HL-60/S4 treated with retinoic acid at 250 ng/mL for 4 days and 3 days (cell line): ENCODE measurements around the gene PIK3AP1.
"Not testable (repeated sequence)": the region's sequence is repeated elsewhere in the genome, so short reads cannot be mapped to it uniquely, and the experiment has no call there.

ENCODE experiments used
- in situ Hi-C: fragments of 300-500 bp; cut with MboI; formaldehyde crosslinking; loops from 2 replicates; pipeline ENCODE4 v1.7.0; 2022; ENCODE audit warnings: low sequenced_read_pairs

The PIK3AP1 gene

DNA sequence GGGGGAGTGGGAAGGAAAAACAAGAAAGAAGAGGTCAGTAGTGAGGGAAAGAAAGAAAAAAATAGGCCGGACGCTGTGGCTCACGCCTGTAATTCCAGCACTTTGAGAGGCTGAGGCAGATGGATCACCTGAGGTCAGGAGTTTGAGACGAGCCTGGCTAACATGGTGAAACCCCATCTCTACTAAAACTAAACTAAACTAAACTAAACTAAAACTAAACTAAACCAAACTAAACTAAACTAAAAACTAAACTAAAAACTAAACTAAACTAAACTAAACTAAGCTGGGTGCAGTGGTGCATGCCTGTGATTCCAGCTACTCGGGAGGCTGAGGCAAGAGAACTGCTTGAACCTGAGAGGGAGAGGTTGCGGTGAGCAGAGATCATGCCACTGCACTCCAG is 22.0 kb downstream of the PIK3AP1 start:
- in situ Hi-C loops, result not testable (repeated sequence)

- in situ Hi-C loops, result no loop called here
Measured at GRCh38 chr10:96697438-96697837, 22.9 kb downstream of the PIK3AP1 start.

DNA sequence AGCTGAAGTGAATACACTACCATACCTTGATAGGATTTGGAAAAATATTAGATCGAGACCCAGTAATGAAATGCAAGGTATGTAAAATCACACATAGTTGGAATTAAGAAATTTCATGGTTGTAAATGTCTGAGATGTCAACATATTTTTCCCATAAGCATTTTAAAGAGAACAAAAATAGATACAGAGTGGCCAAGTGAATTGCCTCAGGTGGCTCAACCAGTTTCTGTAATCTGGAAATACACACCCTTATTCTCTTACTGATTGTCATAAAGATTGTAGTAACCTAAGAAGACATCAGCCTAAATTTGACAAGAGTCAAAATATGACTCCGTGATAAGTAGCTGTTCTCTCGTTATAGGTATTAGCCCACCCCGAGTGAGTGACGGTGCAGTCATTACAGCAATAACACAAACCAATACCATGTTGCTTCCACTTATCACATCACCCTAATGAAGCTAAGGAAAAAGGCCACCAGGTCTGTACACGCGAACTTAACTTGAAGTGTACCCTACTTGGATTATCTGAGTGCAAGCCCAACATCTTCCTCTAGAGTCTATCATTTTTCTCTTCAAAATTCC is 23.4 kb downstream of the PIK3AP1 start:
- in situ Hi-C loops, result no loop called here

DNA sequence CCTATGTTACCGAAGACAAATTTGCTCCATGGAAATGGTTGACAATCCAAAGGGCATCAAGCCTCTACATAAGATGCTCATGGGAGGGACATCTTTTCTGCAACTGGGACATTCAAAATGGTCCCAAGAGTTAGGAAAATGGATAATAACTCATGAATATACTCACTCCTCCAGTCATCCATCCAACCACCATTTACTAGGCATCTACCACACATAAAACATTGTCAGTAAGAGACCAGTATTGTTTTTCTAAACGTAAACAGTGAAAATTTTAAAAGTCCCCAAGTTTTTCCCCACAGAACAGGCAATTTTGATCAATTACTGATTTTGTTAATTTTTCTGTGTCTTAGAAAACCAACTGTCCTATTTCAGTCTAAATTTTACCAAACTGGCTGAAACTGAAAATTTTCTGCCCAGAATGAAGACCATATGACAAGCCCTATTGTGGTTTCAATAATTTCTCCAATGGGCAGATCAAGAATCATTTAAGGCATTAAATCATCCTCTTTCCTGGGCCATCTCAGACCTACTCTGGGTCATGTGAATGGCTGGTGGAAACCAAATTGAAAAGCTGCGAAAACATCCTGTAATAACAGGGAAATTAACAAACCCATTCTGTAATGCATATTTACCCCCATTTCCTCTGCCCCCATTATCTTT is 24.2 kb downstream of the PIK3AP1 start:
- in situ Hi-C loops, result no loop called here

DNA sequence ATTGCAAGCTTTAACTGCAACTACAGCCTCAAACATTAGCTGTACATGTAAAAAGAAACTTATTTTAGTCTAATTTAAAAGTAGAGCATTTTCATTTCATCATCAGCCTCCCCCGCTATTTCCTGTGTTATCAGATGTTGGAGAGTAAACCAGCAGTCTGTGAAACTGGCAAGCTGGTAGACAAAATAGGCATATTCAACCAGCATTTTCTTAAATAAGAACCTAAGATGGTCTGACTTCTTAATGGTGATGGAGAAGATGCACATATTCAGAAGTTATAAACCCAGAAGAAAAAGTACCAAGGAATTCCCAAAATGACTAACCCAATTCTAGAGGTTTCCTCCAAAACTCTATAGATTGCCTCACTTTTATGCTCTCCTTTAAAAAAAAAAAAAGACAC is 24.9 kb downstream of the PIK3AP1 start:
- in situ Hi-C loops, result no loop called here

DNA sequence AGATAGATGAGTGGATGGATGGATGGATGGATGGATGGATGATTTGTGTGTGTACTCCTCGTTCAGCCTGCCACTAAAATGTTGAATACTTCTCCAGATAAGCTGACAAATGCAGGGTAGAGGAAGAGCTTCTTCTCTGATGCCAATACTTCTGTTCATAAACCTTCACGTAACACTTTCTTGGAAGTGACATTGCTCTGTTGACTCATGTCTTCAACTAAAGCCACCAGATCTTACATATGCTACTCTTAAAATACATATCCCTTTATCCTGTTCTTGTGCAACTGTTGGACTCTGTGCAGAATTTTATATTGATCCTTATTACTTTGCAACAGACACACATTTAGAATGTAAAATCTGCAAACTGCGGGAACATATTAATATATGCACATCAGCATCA is 26.9 kb downstream of the PIK3AP1 start:
- in situ Hi-C loops, result no loop called here

- in situ Hi-C loops, result no loop called here
Measured at GRCh38 chr10:96692427-96692826, 27.9 kb downstream of the PIK3AP1 start.

GRCh38 chr10:96691761-96692160 is 28.6 kb downstream of the PIK3AP1 start:
- in situ Hi-C loops, result no loop called here

DNA sequence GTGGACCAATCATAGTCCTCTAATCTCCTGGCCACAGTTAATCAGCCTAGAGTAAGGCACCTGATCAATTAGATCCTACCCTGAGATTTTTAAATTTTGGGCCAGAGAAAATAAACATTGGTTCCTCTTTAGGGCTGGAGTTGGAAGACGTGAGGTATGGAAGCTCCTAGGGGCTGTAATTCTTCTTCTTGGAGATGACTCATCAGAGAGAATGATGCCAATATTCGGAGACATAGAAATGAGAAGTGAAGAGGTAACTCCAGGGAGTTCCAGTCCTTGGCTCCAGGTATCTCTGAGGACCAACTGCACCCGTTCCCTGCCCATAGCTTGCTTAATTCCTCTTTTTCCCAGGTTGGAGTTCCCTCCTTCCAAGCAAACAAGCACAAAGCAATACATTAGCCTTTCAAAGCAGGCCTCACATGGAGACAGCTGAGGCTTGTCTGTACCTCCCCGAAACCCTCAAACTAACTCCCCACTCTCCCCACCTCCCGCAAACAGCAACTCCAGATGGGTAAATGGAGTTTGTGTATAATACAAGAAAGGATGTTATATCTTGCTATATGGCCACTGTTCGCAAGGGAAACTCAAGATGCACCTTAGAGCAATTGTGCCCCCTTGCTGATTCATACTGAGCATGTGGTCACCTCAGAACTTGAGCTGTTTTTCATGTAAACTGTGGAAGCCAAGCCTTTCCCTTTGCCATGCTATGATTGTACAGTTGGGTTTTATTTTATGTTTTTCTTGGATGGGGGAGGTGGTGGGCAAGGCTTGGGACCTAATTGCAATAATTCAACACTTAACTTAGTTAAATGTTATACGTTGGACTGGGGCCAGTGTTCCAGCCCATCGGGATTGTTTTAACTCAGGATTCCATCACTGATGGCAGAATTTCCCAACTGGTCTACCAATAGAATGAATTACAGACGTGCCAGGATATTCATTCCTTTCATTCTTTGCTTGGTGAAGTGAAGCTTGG is 29.3 kb downstream of the PIK3AP1 start:
- in situ Hi-C loops, result no loop called here

- in situ Hi-C loops, result no loop called here
Measured at GRCh38 chr10:96688789-96689188, 31.5 kb downstream of the PIK3AP1 start.

DNA sequence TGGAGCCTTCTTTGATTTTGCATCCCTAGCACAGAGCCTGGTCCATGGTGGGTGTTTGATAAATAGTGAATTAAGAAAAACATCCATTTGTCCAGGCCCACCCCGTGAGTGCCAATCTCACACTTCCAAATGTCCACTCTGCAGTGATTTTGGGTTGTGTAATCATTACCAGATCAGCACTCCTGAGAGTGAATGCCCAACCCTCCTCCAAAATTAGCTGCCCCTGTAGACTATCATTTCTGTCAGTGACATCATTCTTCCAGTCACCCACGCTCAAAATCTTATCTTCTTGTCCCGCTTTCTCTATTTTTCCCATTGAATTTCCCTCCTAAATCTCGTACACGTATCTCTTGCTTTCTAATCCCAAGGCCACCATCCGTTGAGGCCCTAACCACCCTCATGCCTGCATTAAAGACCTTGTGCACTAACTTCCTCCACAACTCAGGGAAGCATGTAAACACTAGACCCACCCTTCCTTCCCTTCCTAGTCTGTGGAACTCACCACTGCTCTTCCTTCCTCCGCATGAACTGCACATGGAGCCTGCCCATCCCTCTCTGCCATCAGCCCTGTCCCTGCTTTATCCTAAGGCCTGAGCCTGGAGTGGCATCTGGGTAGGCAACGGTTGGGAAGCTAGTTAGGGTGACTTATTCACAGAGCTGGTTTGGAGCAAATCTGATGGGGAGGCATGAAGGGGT is 32.8 kb downstream of the PIK3AP1 start:
- in situ Hi-C loops, result no loop called here

GRCh38 chr10:96686514-96686913 is 33.8 kb downstream of the PIK3AP1 start:
- in situ Hi-C loops, result no loop called here

- in situ Hi-C loops, result no loop called here
Measured at GRCh38 chr10:96685306-96685705, 35.0 kb downstream of the PIK3AP1 start.

DNA sequence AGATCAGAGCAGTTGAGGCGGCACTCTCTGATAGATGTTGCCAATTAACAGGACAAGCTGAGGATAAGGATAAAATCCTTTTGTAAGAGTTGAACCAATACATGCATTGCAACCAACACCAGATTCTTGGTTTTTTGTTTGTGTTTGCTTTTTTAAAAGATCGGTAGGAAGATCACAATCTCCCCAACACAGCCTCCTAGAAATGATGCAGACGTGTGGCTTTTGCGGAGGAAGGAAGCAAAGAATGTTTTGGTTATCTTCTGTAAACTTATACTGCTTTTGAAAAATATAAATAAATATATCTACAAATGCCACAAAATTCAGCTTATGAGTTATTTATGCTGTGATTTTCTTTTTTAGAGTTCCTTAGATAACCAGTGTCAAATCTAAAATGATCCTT is 35.5 kb downstream of the PIK3AP1 start:
- in situ Hi-C loops, result no loop called here

DNA sequence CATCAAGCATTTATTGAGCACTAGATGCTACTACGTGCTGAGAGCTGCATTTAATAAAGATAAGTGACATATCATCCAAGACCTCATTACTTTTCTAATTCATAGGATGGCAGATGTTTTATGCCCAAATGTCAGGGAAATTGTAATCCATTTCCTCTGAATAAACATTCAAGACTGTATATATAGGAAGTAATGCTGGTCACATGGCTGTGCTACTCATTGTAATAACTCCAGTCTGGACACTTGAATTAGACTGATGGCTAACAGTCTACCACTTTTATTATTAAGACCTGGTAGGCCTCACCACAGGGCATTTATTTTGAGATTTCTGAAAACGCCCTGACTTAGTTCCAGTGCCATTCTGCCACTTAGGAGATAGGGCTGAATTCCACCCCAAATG is 36.6 kb downstream of the PIK3AP1 start:
- in situ Hi-C loops, result no loop called here

DNA sequence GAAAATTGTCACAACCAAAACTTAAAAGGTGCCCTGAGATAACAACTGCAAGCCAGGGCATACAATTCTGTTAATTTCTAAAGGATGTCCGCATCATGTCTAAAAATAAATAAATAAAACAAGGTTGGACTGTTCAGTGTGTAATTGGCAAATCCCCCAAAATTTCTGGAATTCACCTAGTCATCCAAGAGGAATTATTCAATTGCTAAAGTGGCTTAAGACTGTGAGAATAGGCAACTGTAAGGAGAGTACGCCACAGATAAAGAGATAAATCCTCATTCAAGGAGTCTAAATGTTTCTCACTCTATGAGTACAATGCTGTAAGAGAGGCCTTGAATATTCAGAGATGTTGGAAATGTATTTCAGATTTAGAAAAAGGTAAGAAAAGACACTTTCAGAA is 37.2 kb downstream of the PIK3AP1 start:
- in situ Hi-C loops, result no loop called here

- in situ Hi-C loops, result no loop called here
Measured at GRCh38 chr10:96681524-96681923, 38.8 kb downstream of the PIK3AP1 start.

GRCh38 chr10:96680463-96680862 is 39.9 kb downstream of the PIK3AP1 start:
- in situ Hi-C loops, result not testable (repeated sequence)

DNA sequence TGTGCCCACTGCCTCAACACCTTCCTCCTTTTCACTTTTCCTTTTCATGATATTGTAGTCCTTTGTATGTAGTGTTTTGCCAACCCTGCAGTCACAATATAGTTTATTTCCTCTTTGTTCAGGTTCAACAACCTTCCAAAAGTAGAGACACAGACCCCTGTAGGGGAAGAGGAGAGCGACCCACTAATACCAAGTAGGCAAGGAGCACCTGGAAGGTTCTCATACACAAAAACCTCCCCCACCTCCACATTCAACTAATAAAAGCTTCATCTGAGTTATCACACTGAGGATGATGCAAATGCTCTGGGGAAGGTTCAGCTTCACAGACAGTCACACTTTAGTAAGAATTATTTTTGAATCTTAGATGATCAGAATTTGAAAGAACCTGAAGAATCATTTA is 41.6 kb downstream of the PIK3AP1 start:
- in situ Hi-C loops, result no loop called here

- in situ Hi-C loops, result no loop called here
Measured at GRCh38 chr10:96676272-96677112, 43.8 kb downstream of the PIK3AP1 start.
